Measurements from ENCODE around the gene DDTL.
"Not testable (repeated sequence)": the region's sequence is repeated elsewhere in the genome, so short reads cannot be mapped to it uniquely, and the experiment has no call there.

Gene DDTL

DNA sequence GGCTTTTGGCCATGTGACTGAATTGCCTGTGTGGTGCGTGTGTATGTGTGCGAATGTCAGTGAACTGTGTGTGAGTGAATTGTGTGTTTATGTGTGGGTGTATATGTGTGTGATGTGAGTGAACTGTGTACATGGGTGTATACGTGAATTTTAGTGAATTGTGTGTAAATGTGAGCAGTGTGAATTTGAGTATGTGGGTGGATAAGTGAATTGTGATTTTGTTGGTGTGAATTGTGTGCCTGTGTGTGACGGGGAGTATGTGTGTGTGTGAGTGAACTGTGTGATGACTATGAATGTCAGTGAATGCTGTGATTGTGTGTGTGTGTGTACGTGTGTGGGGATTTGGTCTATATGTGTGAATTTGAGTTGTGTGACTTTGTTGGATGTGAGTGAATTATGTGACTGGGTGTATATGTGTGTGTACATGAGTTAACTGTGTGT is 3.5 kb downstream of the DDTL start:
- TF ChIP-seq, protein P1, sequence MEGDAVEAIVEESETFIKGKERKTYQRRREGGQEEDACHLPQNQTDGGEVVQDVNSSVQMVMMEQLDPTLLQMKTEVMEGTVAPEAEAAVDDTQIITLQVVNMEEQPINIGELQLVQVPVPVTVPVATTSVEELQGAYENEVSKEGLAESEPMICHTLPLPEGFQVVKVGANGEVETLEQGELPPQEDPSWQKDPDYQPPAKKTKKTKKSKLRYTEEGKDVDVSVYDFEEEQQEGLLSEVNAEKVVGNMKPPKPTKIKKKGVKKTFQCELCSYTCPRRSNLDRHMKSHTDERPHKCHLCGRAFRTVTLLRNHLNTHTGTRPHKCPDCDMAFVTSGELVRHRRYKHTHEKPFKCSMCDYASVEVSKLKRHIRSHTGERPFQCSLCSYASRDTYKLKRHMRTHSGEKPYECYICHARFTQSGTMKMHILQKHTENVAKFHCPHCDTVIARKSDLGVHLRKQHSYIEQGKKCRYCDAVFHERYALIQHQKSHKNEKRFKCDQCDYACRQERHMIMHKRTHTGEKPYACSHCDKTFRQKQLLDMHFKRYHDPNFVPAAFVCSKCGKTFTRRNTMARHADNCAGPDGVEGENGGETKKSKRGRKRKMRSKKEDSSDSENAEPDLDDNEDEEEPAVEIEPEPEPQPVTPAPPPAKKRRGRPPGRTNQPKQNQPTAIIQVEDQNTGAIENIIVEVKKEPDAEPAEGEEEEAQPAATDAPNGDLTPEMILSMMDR (IDR thresholded peaks at IDR 0.05; ENCODE audit: low read length) = no peak
- no peak for TF ChIP-seq EZH2 (IDR thresholded peaks at IDR 0.05; ENCODE audit: borderline replicate concordance, low read length)
- Histone ChIP-seq H3K4me3 (ENCODE audit: low read depth, low read length, poor library complexity, severe bottlenecking) (no peak overlapping the region), H3K36me3 (ENCODE audit: insufficient read depth, low read length) (peaks cover 32% of the 10 kb centered on the region)

DNA sequence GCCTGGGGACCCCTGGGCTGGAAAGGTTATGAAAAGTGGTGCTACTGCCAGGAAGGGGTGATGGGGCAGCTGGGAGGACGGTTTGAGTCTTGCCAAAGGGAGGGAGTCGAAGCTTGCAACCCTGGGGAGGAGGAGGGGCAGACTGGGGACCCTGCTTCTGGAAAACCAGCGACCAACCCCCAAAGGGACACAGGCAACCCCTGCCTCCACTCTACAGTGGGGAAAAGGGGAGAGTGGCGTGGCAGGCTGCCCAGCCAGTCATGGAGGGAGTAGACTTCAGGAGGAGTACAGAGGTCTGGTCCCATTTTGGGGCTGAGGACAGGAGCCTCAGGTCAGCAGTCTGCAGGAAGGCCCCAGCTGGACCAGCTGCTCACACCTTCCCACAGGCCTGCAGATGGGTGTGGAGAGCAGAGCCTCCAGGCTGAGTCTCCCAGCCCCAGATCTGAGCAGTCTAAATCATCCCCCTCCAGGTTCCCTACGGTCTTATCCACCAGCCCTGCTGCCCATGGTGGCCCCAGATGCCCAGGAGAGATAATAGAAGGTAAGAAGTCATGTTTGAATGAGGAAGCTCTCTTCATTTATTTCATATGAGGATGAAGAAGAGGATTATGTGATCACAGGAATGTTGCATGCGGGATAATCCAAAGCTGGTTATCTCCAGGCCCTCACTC is 4.3 kb downstream of the DDTL start:
- no peaks in the 10 kb centered on the region for H3K79me2 ChIP-seq (ENCODE audit: insufficient read depth, low read length)
- peaks cover 32% of the 10 kb centered on the region for H3K36me3 ChIP-seq (ENCODE audit: insufficient read depth, low read length)
- H3K9ac ChIP-seq (ENCODE audit: low read length) = no peak overlapping the region
- H3K27me3 ChIP-seq (ENCODE audit: insufficient read depth, low read length) = no peaks in the 10 kb centered on the region
- H3K9me3 ChIP-seq (ENCODE audit: low read length) = no peaks in the 10 kb centered on the region
- H3K9me2 ChIP-seq (ENCODE audit: low read depth, low read length) = no peaks in the 10 kb centered on the region
- no peaks in the 10 kb centered on the region for H4K20me1 ChIP-seq (ENCODE audit: insufficient read depth, low read length)
- no peak overlapping the region for H2AFZ ChIP-seq (ENCODE audit: low read length)
- H3F3A ChIP-seq (ENCODE audit: insufficient read depth, low read length) = no peaks in the 10 kb centered on the region
- no peak overlapping the region for H3K4me2 ChIP-seq (ENCODE audit: low read length)
- H3K4me1 ChIP-seq (ENCODE audit: insufficient read depth, low read length, severe bottlenecking) = no peaks in the 10 kb centered on the region
- no peak overlapping the region for H3K4me3 ChIP-seq (ENCODE audit: low read depth, low read length, poor library complexity, severe bottlenecking)
- H3K27ac ChIP-seq (ENCODE audit: low read depth, low read length, poor library complexity, severe bottlenecking) = no peak overlapping the region
- TF ChIP-seq EZH2 (IDR thresholded peaks at IDR 0.05; ENCODE audit: borderline replicate concordance, low read length) = no peak
- TF ChIP-seq, protein P1 (IDR thresholded peaks at IDR 0.05; ENCODE audit: low read length) = no peak

More for the DNA sequence above, 3.5 kb downstream of the DDTL start:
- H2AFZ ChIP-seq (ENCODE audit: low read length) = no peak overlapping the region
- H3K9me2 ChIP-seq (ENCODE audit: low read depth, low read length) = no peaks in the 10 kb centered on the region
- H3K27me3 ChIP-seq (ENCODE audit: insufficient read depth, low read length) = no peaks in the 10 kb centered on the region
- no peaks in the 10 kb centered on the region for H3K4me1 ChIP-seq (ENCODE audit: insufficient read depth, low read length, severe bottlenecking)
- H3K9me3 ChIP-seq (ENCODE audit: low read length) = no peaks in the 10 kb centered on the region
- H4K20me1 ChIP-seq (ENCODE audit: insufficient read depth, low read length) = no peaks in the 10 kb centered on the region
- no peak overlapping the region for H3K27ac ChIP-seq (ENCODE audit: low read depth, low read length, poor library complexity, severe bottlenecking)
- no peaks in the 10 kb centered on the region for H3K79me2 ChIP-seq (ENCODE audit: insufficient read depth, low read length)
- H3F3A ChIP-seq (ENCODE audit: insufficient read depth, low read length) = no peaks in the 10 kb centered on the region
- H3K4me2 ChIP-seq (ENCODE audit: low read length) = no peak overlapping the region
- no peak overlapping the region for H3K9ac ChIP-seq (ENCODE audit: low read length)

DNA sequence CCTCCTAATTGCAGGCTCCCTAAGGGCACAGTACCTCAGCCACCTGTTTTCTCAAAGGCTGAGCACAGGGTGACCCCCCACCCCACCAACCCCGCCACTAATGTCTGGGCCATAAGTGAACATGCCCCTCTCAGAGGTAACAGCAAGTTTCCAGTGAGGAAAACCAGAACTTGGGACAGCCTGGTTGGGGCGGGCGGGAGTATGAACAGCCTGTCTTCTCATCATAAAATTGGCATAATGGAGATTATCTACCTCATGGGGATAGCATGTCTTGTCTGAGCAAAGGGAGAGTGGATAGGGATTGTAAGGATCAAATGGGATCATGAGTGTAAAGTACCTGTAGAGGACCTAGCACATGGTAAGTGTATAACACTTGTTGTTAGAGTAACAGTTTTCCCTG is 5.2 kb downstream of the DDTL start:
- H3K4me3 ChIP-seq (ENCODE audit: low read depth, low read length, poor library complexity, severe bottlenecking); H4K20me1 ChIP-seq (ENCODE audit: insufficient read depth, low read length); H3K9me3 ChIP-seq (ENCODE audit: low read length); H3K4me1 ChIP-seq (ENCODE audit: insufficient read depth, low read length, severe bottlenecking); H3F3A ChIP-seq (ENCODE audit: insufficient read depth, low read length); H3K4me2 ChIP-seq (ENCODE audit: low read length); H3K27ac ChIP-seq (ENCODE audit: low read depth, low read length, poor library complexity, severe bottlenecking); H2AFZ ChIP-seq (ENCODE audit: low read length); H3K9me2 ChIP-seq (ENCODE audit: low read depth, low read length); H3K79me2 ChIP-seq (ENCODE audit: insufficient read depth, low read length); H3K9ac ChIP-seq (ENCODE audit: low read length); H3K27me3 ChIP-seq (ENCODE audit: insufficient read depth, low read length): not testable (repeated sequence)
- peaks cover 32% of the 10 kb centered on the region for H3K36me3 ChIP-seq (ENCODE audit: insufficient read depth, low read length)

DNA sequence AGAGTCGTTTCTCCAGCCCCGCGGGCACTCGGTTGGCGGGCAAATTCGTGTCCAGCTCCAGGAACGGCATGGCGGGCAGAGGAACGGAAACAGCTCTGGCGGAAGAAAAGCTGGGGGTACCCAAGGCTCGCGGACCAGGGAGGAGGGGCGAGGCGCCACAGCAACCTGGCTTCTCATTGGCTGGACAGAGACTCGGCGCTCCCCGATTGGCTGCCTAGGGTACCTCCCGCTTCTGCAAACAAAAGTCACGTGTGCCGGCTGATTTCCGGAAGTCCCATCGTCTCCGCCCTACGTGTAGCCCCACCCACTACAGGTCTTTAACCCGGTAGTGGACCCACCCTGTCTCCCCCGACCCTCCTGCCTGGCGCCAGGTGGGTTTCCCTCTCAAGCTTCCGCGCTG is 7.7 kb downstream of the DDTL start, which contains the start of gene DDT:
TSS of gene DDT (minus strand) at position 97 of the 400 bp plus-strand sequence. CDS start at position 70, 27 bp downstream.
- not testable (repeated sequence) for H3K4me2 ChIP-seq (ENCODE audit: low read length); H3K4me3 ChIP-seq (ENCODE audit: low read depth, low read length, poor library complexity, severe bottlenecking); H3K79me2 ChIP-seq (ENCODE audit: insufficient read depth, low read length); H3F3A ChIP-seq (ENCODE audit: insufficient read depth, low read length); H3K9me2 ChIP-seq (ENCODE audit: low read depth, low read length); H4K20me1 ChIP-seq (ENCODE audit: insufficient read depth, low read length); H2AFZ ChIP-seq (ENCODE audit: low read length); H3K4me1 ChIP-seq (ENCODE audit: insufficient read depth, low read length, severe bottlenecking); H3K27me3 ChIP-seq (ENCODE audit: insufficient read depth, low read length); H3K27ac ChIP-seq (ENCODE audit: low read depth, low read length, poor library complexity, severe bottlenecking); H3K9ac ChIP-seq (ENCODE audit: low read length); H3K9me3 ChIP-seq (ENCODE audit: low read length)
- peaks cover 27% of the 10 kb centered on the region for H3K36me3 ChIP-seq (ENCODE audit: insufficient read depth, low read length)

DNA sequence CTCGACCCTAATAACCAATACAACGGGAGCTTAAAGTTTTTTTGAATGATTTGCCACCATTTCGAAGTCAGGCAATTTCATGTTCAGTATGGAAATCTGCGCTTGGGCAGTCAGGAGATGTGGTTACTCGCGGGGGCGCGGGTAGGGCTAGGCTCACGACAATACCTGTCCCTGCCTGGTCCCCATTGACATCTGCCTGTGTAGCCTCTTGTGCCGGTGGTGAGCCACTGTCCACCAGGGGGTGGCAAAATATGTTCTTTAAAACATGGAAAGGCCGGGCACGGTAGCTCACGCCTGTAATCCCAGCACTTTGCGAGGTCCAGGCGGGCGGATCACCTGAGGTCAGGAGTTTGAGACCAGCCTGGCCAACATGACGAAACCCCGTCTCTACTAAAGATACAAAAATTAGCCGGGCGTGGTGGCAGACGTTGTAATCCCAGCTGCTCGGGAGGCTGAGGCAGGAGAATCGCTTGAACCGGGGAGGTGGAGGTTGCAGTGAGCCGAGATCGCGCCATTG is 8.2 kb downstream of the DDTL start:
- H3K4me1 ChIP-seq (ENCODE audit: insufficient read depth, low read length, severe bottlenecking); H3K9me2 ChIP-seq (ENCODE audit: low read depth, low read length): not testable (repeated sequence)
- H3K36me3 ChIP-seq (ENCODE audit: insufficient read depth, low read length) = peaks cover 22% of the 10 kb centered on the region

DNA sequence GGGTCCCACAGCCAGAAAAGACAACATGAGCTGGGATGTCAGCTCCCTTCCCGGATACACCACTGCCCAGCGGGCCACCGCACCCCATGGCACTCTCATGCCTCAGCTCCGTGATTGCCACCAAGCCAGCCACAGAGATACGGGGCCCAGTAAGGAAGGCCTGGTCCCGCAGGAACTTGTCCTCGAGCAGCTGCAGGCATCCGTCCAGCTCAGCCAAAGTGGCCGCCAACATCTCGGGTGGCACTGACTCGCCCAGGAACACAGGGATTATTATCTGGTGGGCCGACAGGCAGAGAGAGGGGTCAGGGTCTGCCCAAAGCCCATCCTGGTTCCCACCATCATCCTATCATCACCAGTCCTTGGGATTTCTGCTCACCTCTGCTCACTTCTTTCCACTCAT is 10.6 kb downstream of the DDTL start:
- not testable (repeated sequence) for H3K4me3 ChIP-seq (ENCODE audit: low read depth, low read length, poor library complexity, severe bottlenecking); H3K27ac ChIP-seq (ENCODE audit: low read depth, low read length, poor library complexity, severe bottlenecking); H3K79me2 ChIP-seq (ENCODE audit: insufficient read depth, low read length); H3K4me1 ChIP-seq (ENCODE audit: insufficient read depth, low read length, severe bottlenecking); H4K20me1 ChIP-seq (ENCODE audit: insufficient read depth, low read length); H3K36me3 ChIP-seq (ENCODE audit: insufficient read depth, low read length); H3K4me2 ChIP-seq (ENCODE audit: low read length); H3K9me3 ChIP-seq (ENCODE audit: low read length); H3K9me2 ChIP-seq (ENCODE audit: low read depth, low read length); H3K27me3 ChIP-seq (ENCODE audit: insufficient read depth, low read length); H3K9ac ChIP-seq (ENCODE audit: low read length); H3F3A ChIP-seq (ENCODE audit: insufficient read depth, low read length); H2AFZ ChIP-seq (ENCODE audit: low read length)

More for the DNA sequence above, 8.2 kb downstream of the DDTL start:
- not testable (repeated sequence) for H4K20me1 ChIP-seq (ENCODE audit: insufficient read depth, low read length); H3K4me2 ChIP-seq (ENCODE audit: low read length); H3K9me3 ChIP-seq (ENCODE audit: low read length); H3K9ac ChIP-seq (ENCODE audit: low read length); H3F3A ChIP-seq (ENCODE audit: insufficient read depth, low read length); H2AFZ ChIP-seq (ENCODE audit: low read length); H3K27ac ChIP-seq (ENCODE audit: low read depth, low read length, poor library complexity, severe bottlenecking); H3K4me3 ChIP-seq (ENCODE audit: low read depth, low read length, poor library complexity, severe bottlenecking); H3K27me3 ChIP-seq (ENCODE audit: insufficient read depth, low read length); H3K79me2 ChIP-seq (ENCODE audit: insufficient read depth, low read length)

Measured in OCI-LY1 (cell line).